Tibial nerve (tissue), 4 donors: ENCODE data around the gene RTP1. TPM values are rescaled to one million over a fixed set of nuclear protein-coding genes. Genes with fewer than 3 reads are reported as not detected.
"Not testable (repeated sequence)": the region's sequence is repeated elsewhere in the genome, so short reads cannot be mapped to it uniquely, and the experiment has no call there.

Experiments
- DNase-seq, 2 donors: peaks; one replicate each; pipeline ENCODE4 v3.0.0-alpha.2; 2019; ENCODE audit warnings: low spot score in 2 of 2
- H3K27ac ChIP-seq, 4 donors: fragments of 200-600 bp; sonication (generic) in 3 of 4; one replicate each; pipeline ENCODE4 v1.5.1; 2017 to 2019; ENCODE audit warnings: mild to moderate bottlenecking in 1 of 4
- H3K27me3 ChIP-seq, 2 donors: fragments of 200-600 bp; sonication (generic) in 1 of 2; one replicate each; pipeline versions ENCODE4 v1.5.1 to v1.6.0; 2017 to 2019
- H3K36me3 ChIP-seq, 3 donors: fragments of 200-600 bp; sonication (generic); one replicate each; pipeline ENCODE4 v1.5.1; 2018 to 2019
- H3K4me1 ChIP-seq, 4 donors: fragments of 200-600 bp; sonication (generic) in 3 of 4; one replicate each; pipeline ENCODE4 v1.5.1; 2017 to 2019
- H3K4me3 ChIP-seq, 4 donors: fragments of 200-600 bp; sonication (generic) in 3 of 4; one replicate each; pipeline ENCODE4 v1.5.1; 2017 to 2019; ENCODE audit warnings: mild to moderate bottlenecking in 1 of 4, moderate library complexity in 1 of 4
- H3K9me3 ChIP-seq, 4 donors: fragments of 200-600 bp; sonication (generic) in 3 of 4; one replicate each; pipeline ENCODE4 v1.5.1; 2017 to 2019
- CTCF ChIP-seq, 5 experiments: fragments of 200-600 bp in 3 of 5; fragments of 450-650 bp in 2 of 5; sonication (generic) in 3 of 5; IDR thresholded peaks; one replicate each; pipeline ENCODE4 v1.5.1; 2016 to 2019; ENCODE audit warnings: antibody characterized with exemption in 5 of 5, mild to moderate bottlenecking in 3 of 5, moderate library complexity in 2 of 5
- EP300 ChIP-seq, 2 donors: sonication (generic); formaldehyde crosslinking; IDR thresholded peaks; one replicate each; pipeline ENCODE4 v1.6.1; 2017; ENCODE audit warnings: antibody characterized with exemption in 2 of 2, mild to moderate bottlenecking in 1 of 2
- POLR2A ChIP-seq, 2 donors: fragments of 450-650 bp; IDR thresholded peaks; one replicate each; pipeline ENCODE4 v1.6.1; 2017; ENCODE audit warnings: antibody characterized with exemption in 2 of 2, mild to moderate bottlenecking in 2 of 2, moderate library complexity in 2 of 2
- WGBS, 2 donors: methylation state at CpG; one replicate each; pipeline ENCODE4 v1.1.5; 2018; 5-methylcytosine and 5-hydroxymethylcytosine counted together
- total RNA-seq, 4 donors: library from RNA; depleted of rRNA; stranded (reverse); fragments of >200 nt; gene quantifications; one replicate each; pipeline ENCODE4 v1.1.0, GENCODE V29; 2016

RTP1 gene
- total RNA-seq, 4 donors from 2014 or later: not detected

GRCh38 chr3:187165144-187165543, 32.1 kb upstream of the RTP1 start:
- Histone ChIP-seq H3K4me3 (no peak overlapping the region), H3K27me3 (no peaks in the 10 kb centered on the region), H3K4me1 (peaks cover 0 to 6% (median 0%) of the 10 kb centered on the region in 4 donors), H3K27ac (no peak overlapping the region), H3K36me3 (no peaks in the 10 kb centered on the region), H3K9me3 (peaks cover 0 to 3% (median 0%) of the 10 kb centered on the region in 4 donors)
- TF ChIP-seq CTCF (IDR thresholded peaks at IDR 0.05) (peak; percentile 59 to 73 (median 62)), POLR2A (IDR thresholded peaks at IDR 0.05) (no peak)
- DNase-seq: peak in 1 of 2 donors; percentile 62
- WGBS, 2 donors: 0 to 3% methylated on average over 3 of the region's 3 CpGs

GRCh38 chr3:187166750-187167149, 30.5 kb upstream of the RTP1 start:
- Histone ChIP-seq H3K27ac (no peak overlapping the region), H3K4me3 (no peak overlapping the region), H3K9me3 (no peaks in the 10 kb centered on the region), H3K4me1 (peaks cover 0 to 6% (median 0%) of the 10 kb centered on the region in 4 donors), H3K27me3 (no peaks in the 10 kb centered on the region), H3K36me3 (no peaks in the 10 kb centered on the region)
- 88 to 89% methylated on average over 8 of the region's 8 CpGs for WGBS, 2 donors
- TF ChIP-seq EP300 (IDR thresholded peaks at IDR 0.05) (no peak), POLR2A (IDR thresholded peaks at IDR 0.05) (no peak), CTCF (IDR thresholded peaks at IDR 0.05) (no peak)
- DNase-seq: no peak

GRCh38 chr3:187167777-187168176, 29.5 kb upstream of the RTP1 start:
- Histone ChIP-seq H3K4me3 (no peak overlapping the region), H3K27ac (no peak overlapping the region), H3K27me3 (no peaks in the 10 kb centered on the region), H3K9me3 (no peaks in the 10 kb centered on the region), H3K36me3 (no peaks in the 10 kb centered on the region), H3K4me1 (peaks cover 0 to 6% (median 0%) of the 10 kb centered on the region in 4 donors)
- TF ChIP-seq EP300 (IDR thresholded peaks at IDR 0.05) (no peak), CTCF (IDR thresholded peaks at IDR 0.05) (no peak), POLR2A (IDR thresholded peaks at IDR 0.05) (no peak)
- no peak for DNase-seq
- WGBS, 2 donors: 85 to 88% methylated on average over 5 of the region's 5 CpGs

- peaks cover 0 to 14% (median 0%) of the 10 kb centered on the region in 4 donors for H3K4me1 ChIP-seq
- TF ChIP-seq POLR2A (IDR thresholded peaks at IDR 0.05) (no peak), CTCF (IDR thresholded peaks at IDR 0.05) (no peak), EP300 (IDR thresholded peaks at IDR 0.05) (no peak)
- H3K4me3 ChIP-seq: no peak overlapping the region
- H3K27ac ChIP-seq: no peak overlapping the region
- WGBS, 2 donors: 68% methylated on average over 2 of the region's 2 CpGs
- H3K36me3 ChIP-seq: no peaks in the 10 kb centered on the region
- DNase-seq: no peak
- no peaks in the 10 kb centered on the region for H3K9me3 ChIP-seq
- no peaks in the 10 kb centered on the region for H3K27me3 ChIP-seq
Observed at GRCh38 chr3:187169231-187169960, 27.9 kb upstream of the RTP1 start.

- not testable (repeated sequence) for H3K4me1 ChIP-seq, DNase-seq, H3K27me3 ChIP-seq, H3K9me3 ChIP-seq, H3K4me3 ChIP-seq, H3K36me3 ChIP-seq, H3K27ac ChIP-seq
- 91 to 94% methylated on average over 5 of the region's 5 CpGs for WGBS, 2 donors
Observed at GRCh38 chr3:187170911-187171310, 26.4 kb upstream of the RTP1 start.
